Gastroesophageal sphincter (tissue), 3 donors: ENCODE data around the gene ZNF213.
A peak's percentile ranks its signal among the peaks of the same experiment; 100 is the strongest.

Experiments
- POLR2AphosphoS5 ChIP-seq: sonication (generic); formaldehyde crosslinking; IDR thresholded peaks from one replicate; pipeline ENCODE4 v1.6.1; 2017; ENCODE audit warnings: antibody characterized with exemption
- TF ChIP-seq, protein P1 (sequence below), 4 experiments: fragments of 200-600 bp in 2 of 4; fragments of 450-650 bp in 2 of 4; sonication (generic) in 1 of 4; IDR thresholded peaks; one replicate each; pipeline ENCODE4 v1.5.1; 2017 to 2019; ENCODE audit warnings: antibody characterized with exemption in 4 of 4, mild to moderate bottlenecking in 2 of 4, moderate library complexity in 2 of 4

DNA sequence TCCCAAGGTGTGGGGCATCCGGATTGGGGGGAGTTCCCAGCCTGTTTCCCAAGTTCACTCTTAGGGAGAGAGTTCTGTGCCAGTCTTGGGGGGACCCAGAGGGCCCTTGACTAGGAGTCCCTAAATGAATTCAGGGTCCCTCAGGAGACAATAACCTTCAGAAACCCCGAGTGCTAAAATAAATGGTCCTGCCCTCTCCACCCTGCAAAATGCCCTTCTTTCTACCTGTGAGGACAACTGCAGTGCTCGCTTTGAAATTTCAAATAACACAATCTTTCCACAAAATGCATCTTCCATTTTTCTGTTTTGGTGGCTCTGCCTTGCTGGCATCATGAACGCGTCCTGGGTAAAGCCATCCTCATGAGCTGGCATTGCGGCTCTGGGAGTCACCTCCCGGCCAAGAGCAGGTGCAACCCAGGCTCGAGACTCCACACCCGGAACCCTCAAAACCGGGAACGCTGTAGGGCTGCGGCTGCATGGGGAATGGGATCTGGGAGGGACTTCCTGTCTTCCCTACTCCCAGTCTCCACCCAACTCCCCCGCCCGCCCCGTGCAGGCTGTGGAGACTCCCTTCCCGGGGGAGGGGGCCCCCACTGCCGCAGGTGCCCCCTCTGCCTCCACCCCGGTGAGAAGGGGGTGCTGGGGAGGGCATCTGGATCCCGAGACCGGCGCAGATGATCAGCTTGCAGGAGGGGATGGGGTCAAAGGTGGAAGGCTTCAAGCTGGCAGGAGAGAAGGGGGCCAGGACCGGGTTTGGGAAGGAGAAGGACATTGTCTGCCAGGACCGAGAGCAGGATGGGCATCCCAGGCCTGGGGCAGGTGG is 22.6 kb upstream of the ZNF213 start, which contains the start of gene ZNF205:
- TF ChIP-seq, protein P1, sequence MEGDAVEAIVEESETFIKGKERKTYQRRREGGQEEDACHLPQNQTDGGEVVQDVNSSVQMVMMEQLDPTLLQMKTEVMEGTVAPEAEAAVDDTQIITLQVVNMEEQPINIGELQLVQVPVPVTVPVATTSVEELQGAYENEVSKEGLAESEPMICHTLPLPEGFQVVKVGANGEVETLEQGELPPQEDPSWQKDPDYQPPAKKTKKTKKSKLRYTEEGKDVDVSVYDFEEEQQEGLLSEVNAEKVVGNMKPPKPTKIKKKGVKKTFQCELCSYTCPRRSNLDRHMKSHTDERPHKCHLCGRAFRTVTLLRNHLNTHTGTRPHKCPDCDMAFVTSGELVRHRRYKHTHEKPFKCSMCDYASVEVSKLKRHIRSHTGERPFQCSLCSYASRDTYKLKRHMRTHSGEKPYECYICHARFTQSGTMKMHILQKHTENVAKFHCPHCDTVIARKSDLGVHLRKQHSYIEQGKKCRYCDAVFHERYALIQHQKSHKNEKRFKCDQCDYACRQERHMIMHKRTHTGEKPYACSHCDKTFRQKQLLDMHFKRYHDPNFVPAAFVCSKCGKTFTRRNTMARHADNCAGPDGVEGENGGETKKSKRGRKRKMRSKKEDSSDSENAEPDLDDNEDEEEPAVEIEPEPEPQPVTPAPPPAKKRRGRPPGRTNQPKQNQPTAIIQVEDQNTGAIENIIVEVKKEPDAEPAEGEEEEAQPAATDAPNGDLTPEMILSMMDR (IDR thresholded peaks at IDR 0.05) = peak in 1 of 4 experiments; percentile 12
- TF ChIP-seq POLR2AphosphoS5 = no peak
